Transverse colon (tissue), 4 donors: ENCODE data around the gene SCRN2. TPM values are rescaled to one million over a fixed set of nuclear protein-coding genes. Genes with fewer than 3 reads are reported as not detected.
A peak's percentile ranks its signal among the peaks of the same experiment; 100 is the strongest.

Experiments used
- DNase-seq: peaks from one replicate; pipeline ENCODE4 v3.0.0-alpha.2; 2019
- H3K27ac ChIP-seq, 4 donors: fragments of 200-600 bp; sonication (generic); 2 replicates each; pipeline ENCODE4 v1.5.1; 2016 to 2018; ENCODE audit warnings: inconsistent platforms in 4 of 4
- H3K27me3 ChIP-seq: fragments of 200-600 bp; sonication (generic); 2 replicates; pipeline ENCODE4 v1.5.1; 2017; ENCODE audit warnings: inconsistent platforms
- H3K36me3 ChIP-seq, 4 donors: fragments of 200-600 bp; sonication (generic); 2 replicates each; pipeline ENCODE4 v1.5.1; 2017 to 2019; ENCODE audit warnings: inconsistent platforms in 4 of 4
- H3K4me1 ChIP-seq, 4 donors: fragments of 200-600 bp; sonication (generic); 2 replicates each; pipeline ENCODE4 v1.5.1; 2017 to 2020; ENCODE audit warnings: inconsistent platforms in 4 of 4
- H3K4me3 ChIP-seq, 4 donors: fragments of 200-600 bp; sonication (generic); 1 replicate in 1 of 4; 2 replicates in 3 of 4; pipeline versions ENCODE4 v1.5.1 to v1.6.1; 2017 to 2019; ENCODE audit warnings: inconsistent platforms in 4 of 4
- H3K9me3 ChIP-seq, 2 donors: fragments of 200-600 bp; sonication (generic); 2 replicates each; pipeline ENCODE4 v1.5.1; 2017 to 2019; ENCODE audit warnings: inconsistent platforms in 2 of 2
- CTCF ChIP-seq, 5 experiments: fragments of 200-600 bp in 3 of 5; fragments of 450-650 bp in 2 of 5; sonication (generic) in 3 of 5; IDR thresholded peaks; 1 replicate in 2 of 5; 2 replicates in 3 of 5; pipeline ENCODE4 v1.5.1; 2016 to 2017; ENCODE audit warnings: antibody characterized with exemption in 5 of 5, inconsistent platforms in 3 of 5, mild to moderate bottlenecking in 2 of 5, moderate library complexity in 1 of 5
- EP300 ChIP-seq: sonication (generic); formaldehyde crosslinking; IDR thresholded peaks from one replicate; pipeline ENCODE4 v1.6.1; 2017; ENCODE audit warnings: antibody characterized with exemption, low read depth
- POLR2A ChIP-seq: fragments of 450-650 bp; IDR thresholded peaks from one replicate; pipeline ENCODE4 v1.6.1; 2016; ENCODE audit warnings: antibody characterized with exemption, mild to moderate bottlenecking, moderate library complexity
- POLR2AphosphoS5 ChIP-seq, 3 donors: sonication (generic); formaldehyde crosslinking; IDR thresholded peaks; one replicate each; pipeline ENCODE4 v1.6.1; 2016; ENCODE audit warnings: antibody characterized with exemption in 3 of 3
- WGBS, 2 donors: methylation state at CpG; one replicate each; pipeline ENCODE4 v1.1.5; 2018; ENCODE audit warnings: low coverage in 1 of 2; 5-methylcytosine and 5-hydroxymethylcytosine counted together
- in situ Hi-C, 4 donors: fragments of 200-750 bp; cut with MboI; loops; one replicate each; pipeline versions ENCODE4 v1.15.0 to v1.15.1; 2017; ENCODE audit warnings: low sequenced_read_pairs in 3 of 4, low pct_ligation_motif_present in 1 of 4, low pct_unique_long_range_greater_than_20kb in 1 of 4
- intact Hi-C: fragments of 100-400 bp; cut with DNase I; formaldehyde crosslinking; loops from one replicate; pipeline ENCODE4 v1.15.1; 2023; ENCODE audit warnings: low total_unique reads
- total RNA-seq, 4 donors: library from RNA; depleted of rRNA; stranded (reverse); fragments of >200 nt; gene quantifications; one replicate each; pipeline ENCODE4 v1.1.0, GENCODE V29; 2016

The SCRN2 gene
- total RNA-seq, 4 donors from 2014 or later = 37.8 to 164 (median 89.7) TPM

- DNase-seq = no peak
- H3K27me3 ChIP-seq = no peaks in the 10 kb centered on the region
- H3K36me3 ChIP-seq = peaks cover 0 to 39% (median 16%) of the 10 kb centered on the region in 4 donors
- no peak overlapping the region for H3K27ac ChIP-seq
- WGBS, 2 donors = 94% methylated on average over 21 of the region's 21 CpGs; no CpG with 5 or more reads in 1 of the 2 donors
- intact Hi-C loops (no loop called here), in situ Hi-C loops (no loop called here)
- no peak overlapping the region for H3K4me3 ChIP-seq
- no peaks in the 10 kb centered on the region for H3K9me3 ChIP-seq
- H3K4me1 ChIP-seq = peaks cover 0 to 37% (median 25%) of the 10 kb centered on the region in 4 donors
- TF ChIP-seq POLR2AphosphoS5 (IDR thresholded peaks at IDR 0.05) (no peak), EP300 (no peak), CTCF (IDR thresholded peaks at IDR 0.05) (no peak)
Measured at GRCh38 chr17:47815106-47815918, 25.8 kb downstream of the SCRN2 start.

GRCh38 chr17:47813512-47814031 is 27.5 kb downstream of the SCRN2 start:
- Histone ChIP-seq H3K9me3 (no peaks in the 10 kb centered on the region), H3K4me1 (peaks cover 0 to 34% (median 24%) of the 10 kb centered on the region in 4 donors), H3K27me3 (no peaks in the 10 kb centered on the region), H3K36me3 (peaks cover 0 to 46% (median 19%) of the 10 kb centered on the region in 4 donors), H3K4me3 (no peak overlapping the region), H3K27ac (no peak overlapping the region)
- no peak for DNase-seq
- in situ Hi-C loops (no loop called here), intact Hi-C loops (no loop called here)
- WGBS, 2 donors = 98% methylated on average over 18 of the region's 22 CpGs; no CpG with 5 or more reads in 1 of the 2 donors
- TF ChIP-seq EP300 (no peak), POLR2A (no peak), POLR2AphosphoS5 (IDR thresholded peaks at IDR 0.05) (no peak), CTCF (IDR thresholded peaks at IDR 0.05) (no peak)

- in situ Hi-C loops = no loop called here
- peaks cover 0 to 34% (median 24%) of the 10 kb centered on the region in 4 donors for H3K4me1 ChIP-seq
- TF ChIP-seq POLR2AphosphoS5 (IDR thresholded peaks at IDR 0.05) (no peak), CTCF (IDR thresholded peaks at IDR 0.05) (no peak), POLR2A (no peak), EP300 (no peak)
- intact Hi-C loops = no loop called here
- H3K36me3 ChIP-seq = peaks cover 0 to 46% (median 19%) of the 10 kb centered on the region in 4 donors
- no peak overlapping the region for H3K27ac ChIP-seq
- H3K27me3 ChIP-seq = no peaks in the 10 kb centered on the region
- H3K4me3 ChIP-seq = no peak overlapping the region
- DNase-seq = no peak
- 95% methylated on average over 14 of the region's 14 CpGs; no CpG with 5 or more reads in 1 of the 2 donors for WGBS, 2 donors
- H3K9me3 ChIP-seq = no peaks in the 10 kb centered on the region
Measured at GRCh38 chr17:47813077-47813476, 28.0 kb downstream of the SCRN2 start.

- Histone ChIP-seq H3K27me3 (no peaks in the 10 kb centered on the region), H3K27ac (peak overlapping the region; percentile 9 to 85 (median 79)), H3K4me3 (no peak overlapping the region), H3K36me3 (peaks cover 0 to 45% (median 19%) of the 10 kb centered on the region in 4 donors), H3K9me3 (no peaks in the 10 kb centered on the region), H3K4me1 (peaks cover 0 to 34% (median 24%) of the 10 kb centered on the region in 4 donors)
- no peak for DNase-seq
- in situ Hi-C loops = no loop called here
- intact Hi-C loops = no loop called here
- no peak for TF ChIP-seq POLR2A
- no peak for TF ChIP-seq POLR2AphosphoS5 (IDR thresholded peaks at IDR 0.05)
- no peak for TF ChIP-seq CTCF (IDR thresholded peaks at IDR 0.05)
- TF ChIP-seq EP300 = no peak
- WGBS, 2 donors = 62 to 77% methylated on average over 9 to 18 of the region's 18 CpGs
Measured at GRCh38 chr17:47812146-47812920, 28.7 kb downstream of the SCRN2 start.
